T-cell (primary cell): Measurements from ENCODE around the gene ACTL7B. TPM values are rescaled to one million over a fixed set of nuclear protein-coding genes. Genes with fewer than 3 reads are reported as not detected.

ENCODE experiments used
- ATAC-seq, 4 experiments: fragments of 200-7000 bp in 3 of 4; fragments of 150-1000 bp in 1 of 4; cut with Tn5 transposase; replicated peaks in 1 of 4; 1 replicate in 3 of 4; 2 replicates in 1 of 4; pipeline ENCODE4 v1.10.0; 2021; ENCODE audit warnings: moderate library complexity in 3 of 4, mild to moderate bottlenecking in 2 of 4, moderate number of reproducible peaks in 1 of 4
- CTCF ChIA-PET, 2 donors: fragments of 300-600 bp; sonication (Branson Sonifier 250); formaldehyde crosslinking; loops; one replicate each; lab custom pipeline; 2022; ENCODE audit warnings: antibody characterized with exemption in 2 of 2; lab: Charles Lee
- POLR2A ChIA-PET, 2 donors: fragments of 300-600 bp; sonication (Branson Sonifier 250); formaldehyde crosslinking; loops; one replicate each; lab custom pipeline; 2022; ENCODE audit warnings: antibody characterized with exemption in 2 of 2; lab: Charles Lee
- DNase-seq, 35 experiments: peaks; one replicate each; pipeline versions ENCODE4 v3.0.0 to v3.0.0-alpha.2; 2013 to 2023
- H3K27ac ChIP-seq: one replicate; pipeline ENCODE4 v1.5.1; 2013; ENCODE audit warnings: low read length
- H3K27me3 ChIP-seq, 2 experiments: replicated peaks in 1 of 2; 1 replicate in 1 of 2; 2 replicates in 1 of 2; pipeline versions ENCODE4 v1.6.1 to v1.7.0; 2013; ENCODE audit warnings: low read length in 1 of 2, mixed read lengths in 1 of 2; ENCODE audit not compliant: control insufficient read depth in 2 of 2, insufficient read depth in 2 of 2; ENCODE audit errors: extremely low read depth in 1 of 2
- H3K36me3 ChIP-seq, 2 donors: 1 replicate in 1 of 2; 2 replicates in 1 of 2; pipeline versions ENCODE4 v1.6.1 to v1.7.0; 2013; ENCODE audit warnings: low read length in 1 of 2; ENCODE audit not compliant: control insufficient read depth in 2 of 2, insufficient read depth in 1 of 2; ENCODE audit errors: extremely low read depth in 1 of 2
- H3K4me1 ChIP-seq, 2 experiments: 1 replicate in 1 of 2; 2 replicates in 1 of 2; pipeline versions ENCODE4 v1.6.1 to v1.7.0; 2013; ENCODE audit warnings: low read length in 2 of 2, mixed read lengths in 1 of 2; ENCODE audit not compliant: insufficient read depth in 2 of 2, control insufficient read depth in 1 of 2; ENCODE audit errors: extremely low read depth in 1 of 2
- H3K4me3 ChIP-seq, 2 donors: 1 replicate in 1 of 2; 2 replicates in 1 of 2; pipeline versions ENCODE4 v1.5.1 to v1.7.0; 2013; ENCODE audit warnings: mild to moderate bottlenecking in 2 of 2, low read length in 1 of 2, moderate library complexity in 1 of 2; ENCODE audit not compliant: control insufficient read depth in 1 of 2; ENCODE audit errors: extremely low read depth in 1 of 2
- H3K9me3 ChIP-seq: 2 replicates; pipeline ENCODE4 v1.7.0; 2013
- H3K27ac Mint-ChIP-seq, 2 donors: one replicate each; pipeline ENCODE4 v1.8.0; 2020 to 2021; ENCODE audit warnings: mild to moderate bottlenecking in 2 of 2, mixed read lengths in 2 of 2
- H3K27me3 Mint-ChIP-seq, 2 donors: one replicate each; pipeline ENCODE4 v1.8.0; 2021 to 2022; ENCODE audit warnings: mixed read lengths in 2 of 2
- H3K36me3 Mint-ChIP-seq: one replicate; pipeline ENCODE4 v1.8.0; 2021; ENCODE audit warnings: mixed read lengths
- H3K4me1 Mint-ChIP-seq, 3 donors: one replicate each; pipeline ENCODE4 v1.8.0; 2020 to 2022; ENCODE audit warnings: mixed read lengths in 3 of 3, mild to moderate bottlenecking in 1 of 3
- H3K4me3 Mint-ChIP-seq, 3 donors: one replicate each; pipeline ENCODE4 v1.8.0; 2020 to 2022; ENCODE audit warnings: mild to moderate bottlenecking in 3 of 3, mixed read lengths in 3 of 3, moderate library complexity in 3 of 3
- H3K9me3 Mint-ChIP-seq, 3 donors: one replicate each; pipeline ENCODE4 v1.8.0; 2020 to 2022; ENCODE audit warnings: mixed read lengths in 3 of 3
- WGBS: methylation state at CpG from one replicate; pipeline ENCODE4 v1.1.5; 2013; ENCODE audit warnings: missing lambda C conversion rate; ENCODE audit not compliant: insufficient coverage; 5-methylcytosine and 5-hydroxymethylcytosine counted together
- total RNA-seq, 35 experiments: library from RNA in 6 of 35; stranded (reverse) in 6 of 35; fragments of 120-200 nt in 1 of 35; gene quantifications; one replicate each; pipeline versions ENCODE4 v1.2.1 to v1.2.4 and lab custom pipeline; 2013 to 2026

Gene ACTL7B
- total RNA-seq, 5 donors from 2014 or later (not counting 1 experiment from before 2014, with no cell fraction given): 0.10 to 0.22 (median 0.19) TPM; not detected in 2

DNA sequence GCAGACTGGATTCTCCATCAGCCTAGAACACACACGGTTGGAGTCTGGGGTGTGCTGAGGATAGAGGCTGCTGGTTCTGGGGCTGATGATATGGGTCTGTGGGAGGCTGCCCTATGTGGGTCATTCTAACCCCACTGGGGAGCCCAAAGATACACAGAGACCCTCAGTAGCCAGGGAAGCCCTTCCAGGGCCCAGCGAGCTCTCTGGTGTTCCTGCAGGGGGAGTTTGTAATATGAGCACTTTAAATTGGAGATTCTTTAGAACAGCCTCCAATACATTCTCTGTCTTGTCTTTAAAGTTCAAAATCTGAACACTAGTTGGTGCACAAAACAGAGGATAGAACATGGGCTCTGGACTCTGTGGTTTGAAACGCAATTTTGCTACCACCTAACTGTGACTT lies 8.7 kb upstream of the ACTL7B start:
- H3K9me3 Mint-ChIP-seq: peaks cover 0 to 5% (median 0%) of the 10 kb centered on the region in 3 donors
- POLR2A ChIA-PET: interaction anchor here in 1 of 2 donors (0.6 kb wide), 1 partner anchor 34 kb away, joined by 3 read pairs; no protein-coding TSS in a partner anchor
- 90% methylated on average over 2 of the region's 3 CpGs for WGBS
- CTCF ChIA-PET: no interaction called here
- no peak overlapping the region for H3K4me3 Mint-ChIP-seq
- ATAC-seq (no peak), DNase-seq (no peak)
- no peak overlapping the region for H3K27ac Mint-ChIP-seq
- Histone ChIP-seq H3K9me3 (no peaks in the 10 kb centered on the region), H3K36me3 (peaks cover 0 to 6% of the 10 kb centered on the region in 2 donors), H3K4me1 (no peaks in the 10 kb centered on the region), H3K27ac (no peak overlapping the region), H3K4me3 (no peak overlapping the region), H3K27me3 (no peaks in the 10 kb centered on the region)
- H3K4me1 Mint-ChIP-seq: no peaks in the 10 kb centered on the region
- peaks cover 23% of the 10 kb centered on the region for H3K36me3 Mint-ChIP-seq
- H3K27me3 Mint-ChIP-seq: no peaks in the 10 kb centered on the region

DNA sequence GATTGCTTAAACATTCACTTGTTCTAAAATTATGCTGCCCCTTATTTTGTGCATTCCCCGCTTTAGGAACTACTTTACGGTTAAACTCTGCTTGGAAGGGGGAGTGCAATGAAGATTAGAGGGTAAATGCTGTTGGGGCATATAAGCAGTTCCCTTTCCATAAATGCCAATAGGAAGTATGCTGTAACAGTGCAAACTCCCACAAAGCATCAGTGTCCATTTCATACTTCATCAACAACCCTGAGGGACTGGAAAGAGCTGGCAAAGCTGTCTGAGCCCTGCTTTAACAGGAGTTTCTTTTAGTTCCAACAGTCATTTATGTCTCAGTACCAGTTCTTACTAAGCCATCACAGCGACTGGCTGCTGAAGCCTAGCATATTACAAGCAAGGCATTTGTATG lies 8.1 kb upstream of the ACTL7B start:
- H3K9me3 Mint-ChIP-seq: peaks cover 0 to 6% (median 0%) of the 10 kb centered on the region in 3 donors

DNA sequence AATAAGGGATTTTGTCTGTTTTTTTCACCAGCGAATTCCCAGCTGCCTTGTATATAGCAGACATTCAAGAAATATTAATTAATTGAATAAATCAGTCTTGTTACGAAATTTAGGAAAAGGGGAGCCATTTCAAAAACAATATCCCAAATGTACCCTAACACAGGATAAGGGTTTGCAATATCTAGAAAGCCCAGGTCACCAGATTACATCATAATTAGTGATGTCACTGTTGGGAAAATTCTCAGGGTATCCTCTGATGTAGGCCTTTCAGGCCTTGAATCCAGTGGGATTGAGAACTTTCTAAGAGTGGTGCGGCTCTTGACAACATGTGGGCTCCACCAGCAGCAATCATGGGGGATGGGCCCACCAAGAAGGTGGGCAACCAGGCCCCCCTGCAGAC lies 6.2 kb upstream of the ACTL7B start, which contains the start of gene ACTL7A:
ACTL7A (plus strand) TSS at position 270 of the 400 bp plus-strand sequence; CDS start at position 327, 57 bp downstream.
- Histone ChIP-seq H3K36me3 (no peaks in the 10 kb centered on the region), H3K4me1 (no peaks in the 10 kb centered on the region), H3K9me3 (no peaks in the 10 kb centered on the region), H3K27ac (no peak within 1 kb of the TSS), H3K4me3 (no peak within 1 kb of the TSS), H3K27me3 (no peaks in the 10 kb centered on the region)
- no peaks in the 10 kb centered on the region for H3K36me3 Mint-ChIP-seq
- H3K27me3 Mint-ChIP-seq: no peaks in the 10 kb centered on the region
- POLR2A ChIA-PET: interaction anchor here in 1 of 2 donors (0.6 kb wide), 1 partner anchor 9 kb away, joined by 5 read pairs; no protein-coding TSS in a partner anchor
- DNase-seq: no peak
- CTCF ChIA-PET: no interaction called here
- ATAC-seq: no peak
- H3K4me3 Mint-ChIP-seq: no peak within 1 kb of the TSS
- 100% methylated on average over 1 of the region's 3 CpGs for WGBS
- no peak within 1 kb of the TSS for H3K27ac Mint-ChIP-seq
- H3K4me1 Mint-ChIP-seq: no peaks in the 10 kb centered on the region
- H3K9me3 Mint-ChIP-seq: peaks cover 0 to 6% (median 0%) of the 10 kb centered on the region in 3 donors

More for the DNA sequence above, 8.1 kb upstream of the ACTL7B start:
- no CpG with 5 or more reads among the region's 3 CpGs for WGBS
- H3K36me3 ChIP-seq: peaks cover 0 to under 1% of the 10 kb centered on the region in 2 donors
- DNase-seq (no peak), ATAC-seq (no peak)
- H3K27ac ChIP-seq: no peak overlapping the region
- ChIA-PET CTCF (no interaction called here), POLR2A (no interaction called here)
- no peaks in the 10 kb centered on the region for H3K4me1 Mint-ChIP-seq
- H3K4me1 ChIP-seq: no peaks in the 10 kb centered on the region
- no peak overlapping the region for H3K4me3 ChIP-seq
- no peaks in the 10 kb centered on the region for H3K9me3 ChIP-seq
- H3K27me3 Mint-ChIP-seq: no peaks in the 10 kb centered on the region
- no peak overlapping the region for H3K27ac Mint-ChIP-seq
- no peaks in the 10 kb centered on the region for H3K27me3 ChIP-seq
- peaks cover 18% of the 10 kb centered on the region for H3K36me3 Mint-ChIP-seq
- H3K4me3 Mint-ChIP-seq: no peak overlapping the region

DNA sequence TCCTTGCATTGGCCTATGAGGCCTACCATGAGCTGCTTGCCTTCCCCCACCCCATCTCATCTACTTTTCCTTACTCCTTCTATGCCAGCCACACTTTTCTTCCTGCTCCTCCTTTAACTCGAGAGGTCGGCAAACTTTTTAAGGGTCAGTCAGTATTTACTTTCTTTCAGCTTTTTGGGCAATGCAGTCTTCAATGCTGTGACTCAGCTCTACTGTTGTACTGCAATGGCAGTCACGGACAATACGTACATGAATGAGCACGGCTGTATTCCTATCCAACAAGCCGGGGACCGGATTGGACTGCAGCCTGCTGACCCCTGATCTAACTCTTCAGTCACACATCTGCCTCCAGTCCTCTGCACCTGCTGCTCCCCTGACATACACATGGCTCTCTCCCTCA lies 5.7 kb upstream of the ACTL7B start:
- no peaks in the 10 kb centered on the region for H3K27me3 Mint-ChIP-seq
- Histone ChIP-seq H3K27me3 (no peaks in the 10 kb centered on the region), H3K4me1 (no peaks in the 10 kb centered on the region), H3K4me3 (no peak overlapping the region), H3K36me3 (no peaks in the 10 kb centered on the region), H3K9me3 (no peaks in the 10 kb centered on the region), H3K27ac (no peak overlapping the region)
- ATAC-seq: no peak
- no peaks in the 10 kb centered on the region for H3K4me1 Mint-ChIP-seq
- WGBS: 83% methylated on average over 7 of the region's 7 CpGs
- peaks cover 0 to 6% (median 0%) of the 10 kb centered on the region in 3 donors for H3K9me3 Mint-ChIP-seq
- no peak overlapping the region for H3K4me3 Mint-ChIP-seq
- POLR2A ChIA-PET: no interaction called here
- CTCF ChIA-PET: no interaction called here
- no peak overlapping the region for H3K27ac Mint-ChIP-seq
- DNase-seq: no peak
- H3K36me3 Mint-ChIP-seq: no peaks in the 10 kb centered on the region

DNA sequence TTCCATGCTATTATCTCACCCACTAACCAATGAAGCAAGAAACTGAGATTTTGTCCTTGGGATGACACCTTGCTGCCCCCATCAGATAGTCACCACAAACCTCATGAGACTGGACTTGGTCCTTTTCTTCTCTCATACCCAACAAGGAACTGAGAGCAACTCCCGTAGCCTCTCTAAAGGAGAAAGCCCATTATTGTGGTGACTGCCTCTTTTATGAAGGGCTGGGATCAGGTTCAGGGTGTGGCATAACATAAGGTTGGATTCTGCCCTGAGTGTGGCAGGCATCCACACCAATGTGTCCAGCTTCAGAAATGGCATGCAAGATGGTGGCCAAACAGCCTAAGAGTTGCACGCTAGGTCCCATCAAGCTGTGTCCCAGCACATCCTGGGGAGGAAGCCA lies 5.0 kb upstream of the ACTL7B start:
- H3K4me3 ChIP-seq: no peak overlapping the region
- H3K4me3 Mint-ChIP-seq: no peak overlapping the region
- no peak for DNase-seq
- no peak overlapping the region for H3K27ac Mint-ChIP-seq
- no peaks in the 10 kb centered on the region for H3K27me3 Mint-ChIP-seq
- H3K27me3 ChIP-seq: no peaks in the 10 kb centered on the region
- no peaks in the 10 kb centered on the region for H3K4me1 ChIP-seq
- no peaks in the 10 kb centered on the region for H3K36me3 ChIP-seq
- ATAC-seq: no peak
- no peaks in the 10 kb centered on the region for H3K9me3 ChIP-seq
- CTCF ChIA-PET: no interaction called here
- H3K4me1 Mint-ChIP-seq: no peaks in the 10 kb centered on the region
- H3K9me3 Mint-ChIP-seq: peaks cover 0 to 6% (median 0%) of the 10 kb centered on the region in 3 donors
- WGBS: 100% methylated on average over 1 of the region's 2 CpGs
- POLR2A ChIA-PET: no interaction called here
- H3K36me3 Mint-ChIP-seq: no peaks in the 10 kb centered on the region
- H3K27ac ChIP-seq: no peak overlapping the region

GRCh38 chr9:108860354-108860753 lies 4.6 kb upstream of the ACTL7B start:
- WGBS: 100% methylated on average over 2 of the region's 4 CpGs
- H3K27me3 Mint-ChIP-seq: no peaks in the 10 kb centered on the region
- H3K36me3 Mint-ChIP-seq: no peaks in the 10 kb centered on the region
- H3K36me3 ChIP-seq: no peaks in the 10 kb centered on the region
- no peak overlapping the region for H3K27ac Mint-ChIP-seq
- no peaks in the 10 kb centered on the region for H3K4me1 Mint-ChIP-seq
- ChIA-PET CTCF (no interaction called here), POLR2A (no interaction called here)
- H3K9me3 Mint-ChIP-seq: peaks cover 0 to 6% (median 0%) of the 10 kb centered on the region in 3 donors
- no peak overlapping the region for H3K4me3 Mint-ChIP-seq
- DNase-seq: no peak
- H3K4me3 ChIP-seq: no peak overlapping the region
- ATAC-seq: no peak
- no peaks in the 10 kb centered on the region for H3K27me3 ChIP-seq
- H3K9me3 ChIP-seq: no peaks in the 10 kb centered on the region
- no peaks in the 10 kb centered on the region for H3K4me1 ChIP-seq
- H3K27ac ChIP-seq: no peak overlapping the region
